Left cardiac atrium (tissue), 4 donors: ENCODE results near the gene MALSU1. TPM values are rescaled to one million over a fixed set of nuclear protein-coding genes. Genes with fewer than 3 reads are reported as not detected.

Experiments used
- ATAC-seq, 2 donors: fragments of 200-7000 bp; cut with Tn5 transposase; one replicate each; pipeline ENCODE4 v1.9.1; 2020; ENCODE audit warnings: mild to moderate bottlenecking in 2 of 2, moderate library complexity in 2 of 2
- DNase-seq: peaks from one replicate; pipeline ENCODE4 v3.0.0-alpha.2; 2020
- intact Hi-C, 2 donors: fragments of 100-400 bp; cut with DNase I; formaldehyde crosslinking; loops; one replicate each; pipeline versions ENCODE4 v1.14.1 to v1.15.1; 2022 to 2023
- total RNA-seq, 2 donors: library from RNA; stranded (reverse); fragmentation: NEBNext Ultra II Directional; extraction: Animal tissue kit (Norgen Biotek cat#: 25700); gene quantifications; one replicate each; pipeline ENCODE4 v1.2.1, GENCODE V29; 2021
- donor health status: DM: no; HTN: yes; CAD: no.
- donor health status: DM: no; HTN: yes; CAD: no; lungs with severe emphysema.
- donor health status: DM: yes; HTN: yes; CAD: no.
- donor health status: Dilated cardiomyopathy.

The MALSU1 gene
- total RNA-seq, 2 donors from 2014 or later, result 78.3 to 78.7 TPM

GRCh38 chr7:23349484-23350157 is 50.5 kb downstream of the MALSU1 start:
- ATAC-seq (no peak), DNase-seq (no peak)
- intact Hi-C loops, result no loop called here

GRCh38 chr7:23350466-23350865 is 51.3 kb downstream of the MALSU1 start:
- intact Hi-C loops, result no loop called here
- no peak for ATAC-seq
- no peak for DNase-seq

GRCh38 chr7:23353172-23353571 is 54.0 kb downstream of the MALSU1 start:
- intact Hi-C loops, result no loop called here
- ATAC-seq (no peak), DNase-seq (no peak)

- intact Hi-C loops, result no loop called here
- no peak for DNase-seq
These were observed 57.0 kb downstream of the MALSU1 start for GRCh38 chr7:23356168-23356567.

GRCh38 chr7:23356726-23357125 is 57.6 kb downstream of the MALSU1 start:
- intact Hi-C loops, result no loop called here
- no peak for ATAC-seq

More at GRCh38 chr7:23356168-23356567, 57.0 kb downstream of the MALSU1 start:
- ATAC-seq, result no peak

GRCh38 chr7:23357190-23358093 is 58.3 kb downstream of the MALSU1 start:
- intact Hi-C loops, result no loop called here
- DNase-seq (no peak), ATAC-seq (no peak)

More at GRCh38 chr7:23356726-23357125, 57.6 kb downstream of the MALSU1 start:
- DNase-seq, result no peak

- no peak for ATAC-seq
- DNase-seq, result no peak
- intact Hi-C loops, result no loop called here
These were observed 59.1 kb downstream of the MALSU1 start for GRCh38 chr7:23358152-23358674.

Other genes with a start within 250 kb of the MALSU1 start
- 10 to 100 TPM; 68.3 to 81.6 TPM for gene KLHL7, start 193.6 kb upstream of the MALSU1 start, total RNA-seq
- 10 to 100 TPM; 21.8 to 23.3 TPM for gene NUP42, start 117.3 kb upstream of the MALSU1 start, total RNA-seq
- 100 to 1,000 TPM; 109 to 134 TPM for gene GPNMB, start 52.6 kb upstream of the MALSU1 start, total RNA-seq
- under 1 TPM; 0.15 to 0.60 TPM for gene IGF2BP3, start 171.2 kb downstream of the MALSU1 start, total RNA-seq
- 10 to 100 TPM; 33.1 to 39.7 TPM for gene TRA2A, start 232.6 kb downstream of the MALSU1 start, total RNA-seq